ENCODE data around the gene RBM27. TPM values are rescaled to one million over a fixed set of nuclear protein-coding genes. Genes with fewer than 3 reads are reported as not detected.

RBM27 gene
- total and polyA plus RNA-seq, 10 of the 15 experiments (the other 5 are each of a cell fraction or from before 2014, with no cell fraction given): 5.8 to 33.9 (median 16.9) TPM

DNA sequence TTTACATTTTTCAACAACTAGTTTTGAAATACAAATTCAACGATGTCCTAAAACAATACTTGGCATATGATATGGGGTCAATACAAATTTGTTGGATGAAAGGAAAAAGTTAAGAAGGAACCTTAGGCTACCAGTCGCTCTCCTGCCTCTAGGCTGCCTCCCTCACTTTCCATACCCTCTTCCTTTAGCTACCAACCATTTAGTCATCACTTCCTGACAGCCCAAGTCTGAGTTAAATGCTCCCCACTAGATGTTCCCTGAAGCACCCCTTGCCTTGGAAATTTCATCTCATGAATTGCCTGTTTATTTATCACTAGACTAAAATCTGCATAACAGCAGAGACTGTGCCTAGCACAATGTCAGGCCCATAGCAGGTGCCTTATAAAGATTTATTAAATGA, 18.2 kb upstream of the RBM27 start (continued):
- TF ChIP-seq, protein P1, sequence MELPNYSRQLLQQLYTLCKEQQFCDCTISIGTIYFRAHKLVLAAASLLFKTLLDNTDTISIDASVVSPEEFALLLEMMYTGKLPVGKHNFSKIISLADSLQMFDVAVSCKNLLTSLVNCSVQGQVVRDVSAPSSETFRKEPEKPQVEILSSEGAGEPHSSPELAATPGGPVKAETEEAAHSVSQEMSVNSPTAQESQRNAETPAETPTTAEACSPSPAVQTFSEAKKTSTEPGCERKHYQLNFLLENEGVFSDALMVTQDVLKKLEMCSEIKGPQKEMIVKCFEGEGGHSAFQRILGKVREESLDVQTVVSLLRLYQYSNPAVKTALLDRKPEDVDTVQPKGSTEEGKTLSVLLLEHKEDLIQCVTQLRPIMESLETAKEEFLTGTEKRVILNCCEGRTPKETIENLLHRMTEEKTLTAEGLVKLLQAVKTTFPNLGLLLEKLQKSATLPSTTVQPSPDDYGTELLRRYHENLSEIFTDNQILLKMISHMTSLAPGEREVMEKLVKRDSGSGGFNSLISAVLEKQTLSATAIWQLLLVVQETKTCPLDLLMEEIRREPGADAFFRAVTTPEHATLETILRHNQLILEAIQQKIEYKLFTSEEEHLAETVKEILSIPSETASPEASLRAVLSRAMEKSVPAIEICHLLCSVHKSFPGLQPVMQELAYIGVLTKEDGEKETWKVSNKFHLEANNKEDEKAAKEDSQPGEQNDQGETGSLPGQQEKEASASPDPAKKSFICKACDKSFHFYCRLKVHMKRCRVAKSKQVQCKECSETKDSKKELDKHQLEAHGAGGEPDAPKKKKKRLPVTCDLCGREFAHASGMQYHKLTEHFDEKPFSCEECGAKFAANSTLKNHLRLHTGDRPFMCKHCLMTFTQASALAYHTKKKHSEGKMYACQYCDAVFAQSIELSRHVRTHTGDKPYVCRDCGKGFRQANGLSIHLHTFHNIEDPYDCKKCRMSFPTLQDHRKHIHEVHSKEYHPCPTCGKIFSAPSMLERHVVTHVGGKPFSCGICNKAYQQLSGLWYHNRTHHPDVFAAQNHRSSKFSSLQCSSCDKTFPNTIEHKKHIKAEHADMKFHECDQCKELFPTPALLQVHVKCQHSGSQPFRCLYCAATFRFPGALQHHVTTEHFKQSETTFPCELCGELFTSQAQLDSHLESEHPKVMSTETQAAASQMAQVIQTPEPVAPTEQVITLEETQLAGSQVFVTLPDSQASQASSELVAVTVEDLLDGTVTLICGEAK (IDR thresholded peaks at IDR 0.05; ENCODE audit: borderline replicate concordance): no peak
- TF ChIP-seq NR2C1 (IDR thresholded peaks at IDR 0.05) (no peak), IKZF2 (IDR thresholded peaks at IDR 0.05) (no peak), ATF7 (IDR thresholded peaks at IDR 0.05; ENCODE audit: low read depth) (no peak), SMAD1 (IDR thresholded peaks at IDR 0.05; ENCODE audit: low read depth, partially characterized antibody) (no peak), NFIC (IDR thresholded peaks at IDR 0.05; ENCODE audit: low read depth, low read length) (no peak), KDM1A (IDR thresholded peaks at IDR 0.05; ENCODE audit: borderline replicate concordance) (no peak), CREM (IDR thresholded peaks at IDR 0.05; ENCODE audit: low read depth) (no peak), ZBED1 (IDR thresholded peaks at IDR 0.05; ENCODE audit: borderline replicate concordance) (no peak), SMC3 (IDR thresholded peaks at IDR 0.05; ENCODE audit: borderline replicate concordance, low read length) (no peak)
- TF ChIP-seq, protein P2, sequence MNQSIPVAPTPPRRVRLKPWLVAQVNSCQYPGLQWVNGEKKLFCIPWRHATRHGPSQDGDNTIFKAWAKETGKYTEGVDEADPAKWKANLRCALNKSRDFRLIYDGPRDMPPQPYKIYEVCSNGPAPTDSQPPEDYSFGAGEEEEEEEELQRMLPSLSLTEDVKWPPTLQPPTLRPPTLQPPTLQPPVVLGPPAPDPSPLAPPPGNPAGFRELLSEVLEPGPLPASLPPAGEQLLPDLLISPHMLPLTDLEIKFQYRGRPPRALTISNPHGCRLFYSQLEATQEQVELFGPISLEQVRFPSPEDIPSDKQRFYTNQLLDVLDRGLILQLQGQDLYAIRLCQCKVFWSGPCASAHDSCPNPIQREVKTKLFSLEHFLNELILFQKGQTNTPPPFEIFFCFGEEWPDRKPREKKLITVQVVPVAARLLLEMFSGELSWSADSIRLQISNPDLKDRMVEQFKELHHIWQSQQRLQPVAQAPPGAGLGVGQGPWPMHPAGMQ (IDR thresholded peaks at IDR 0.05; ENCODE audit: borderline replicate concordance): no peak
